GM12892 (cell line): ENCODE data around the gene SCML2.

Experiments used
- POLR2A ChIP-seq: IDR thresholded peaks from 2 replicates; pipeline ENCODE4 v1.6.1; 2011; ENCODE audit warnings: low read depth, low read length, control low read depth
- POLR2AphosphoS5 ChIP-seq: IDR thresholded peaks from 2 replicates; pipeline ENCODE4 v1.6.1; 2011; ENCODE audit warnings: low read depth, low read length, control low read depth

- TF ChIP-seq POLR2A = no peak
- TF ChIP-seq POLR2AphosphoS5 = no peak
Measured at GRCh38 chrX:18351784-18352183, 2.7 kb downstream of the SCML2 start.
